PFSK-1 (cell line): ENCODE results near the gene LGALS1.

Source experiments
- FOXP2 ChIP-seq: optimal IDR thresholded peaks from 2 replicates; pipeline ENCODE3; 2011; ENCODE audit warnings: borderline replicate concordance, control low read depth, inconsistent platforms; ENCODE audit not compliant: insufficient read depth; ENCODE audit errors: extremely low read length, extremely low read depth
- POLR2AphosphoS5 ChIP-seq: IDR thresholded peaks from 2 replicates; pipeline ENCODE4 v1.6.1; 2012; ENCODE audit warnings: low read depth, mild to moderate bottlenecking, control low read depth, low read length, moderate library complexity
- SIN3A ChIP-seq: IDR thresholded peaks from 2 replicates; pipeline ENCODE4 v1.6.1; 2012; ENCODE audit warnings: mild to moderate bottlenecking, low read length, moderate library complexity, borderline replicate concordance; ENCODE audit not compliant: insufficient read depth
- TAF1 ChIP-seq: IDR thresholded peaks from 2 replicates; pipeline ENCODE4 v1.6.1; 2012; ENCODE audit warnings: low read length, control low read depth, borderline replicate concordance; ENCODE audit not compliant: insufficient read depth
- TF ChIP-seq, protein P1 (sequence below), 2 experiments: IDR thresholded peaks; 2 replicates each; pipeline versions ENCODE4 v1.6.1 to v1.8.0; 2011 to 2012; ENCODE audit warnings: low read depth in 2 of 2, low read length in 2 of 2, control low read depth in 1 of 2, inconsistent platforms in 1 of 2, mild to moderate bottlenecking in 1 of 2, moderate library complexity in 1 of 2; ENCODE audit not compliant: insufficient read depth in 1 of 2

Gene LGALS1

DNA sequence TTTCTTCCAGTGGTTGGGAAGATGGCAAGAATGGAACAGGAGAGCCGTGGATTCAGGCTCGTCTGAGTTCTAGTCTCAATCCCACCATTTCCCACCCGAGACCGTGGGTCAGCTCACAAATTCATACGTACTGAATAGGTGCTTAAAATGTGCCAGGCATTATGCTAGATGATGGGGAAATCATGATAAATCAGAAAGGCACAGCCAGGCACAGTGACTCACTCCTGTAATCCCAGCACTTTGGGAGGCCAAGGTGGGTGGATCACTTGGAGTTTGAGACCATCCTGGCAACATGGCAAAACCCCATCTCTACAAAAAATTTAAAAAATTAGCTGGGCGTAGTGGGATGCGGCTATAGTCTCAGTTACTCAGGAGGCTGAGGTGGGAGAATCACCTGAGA lies 28.5 kb downstream of the LGALS1 start:
- TF ChIP-seq POLR2AphosphoS5 (no peak), SIN3A (no peak), TAF1 (no peak), FOXP2 (no peak)
- TF ChIP-seq, protein P1, sequence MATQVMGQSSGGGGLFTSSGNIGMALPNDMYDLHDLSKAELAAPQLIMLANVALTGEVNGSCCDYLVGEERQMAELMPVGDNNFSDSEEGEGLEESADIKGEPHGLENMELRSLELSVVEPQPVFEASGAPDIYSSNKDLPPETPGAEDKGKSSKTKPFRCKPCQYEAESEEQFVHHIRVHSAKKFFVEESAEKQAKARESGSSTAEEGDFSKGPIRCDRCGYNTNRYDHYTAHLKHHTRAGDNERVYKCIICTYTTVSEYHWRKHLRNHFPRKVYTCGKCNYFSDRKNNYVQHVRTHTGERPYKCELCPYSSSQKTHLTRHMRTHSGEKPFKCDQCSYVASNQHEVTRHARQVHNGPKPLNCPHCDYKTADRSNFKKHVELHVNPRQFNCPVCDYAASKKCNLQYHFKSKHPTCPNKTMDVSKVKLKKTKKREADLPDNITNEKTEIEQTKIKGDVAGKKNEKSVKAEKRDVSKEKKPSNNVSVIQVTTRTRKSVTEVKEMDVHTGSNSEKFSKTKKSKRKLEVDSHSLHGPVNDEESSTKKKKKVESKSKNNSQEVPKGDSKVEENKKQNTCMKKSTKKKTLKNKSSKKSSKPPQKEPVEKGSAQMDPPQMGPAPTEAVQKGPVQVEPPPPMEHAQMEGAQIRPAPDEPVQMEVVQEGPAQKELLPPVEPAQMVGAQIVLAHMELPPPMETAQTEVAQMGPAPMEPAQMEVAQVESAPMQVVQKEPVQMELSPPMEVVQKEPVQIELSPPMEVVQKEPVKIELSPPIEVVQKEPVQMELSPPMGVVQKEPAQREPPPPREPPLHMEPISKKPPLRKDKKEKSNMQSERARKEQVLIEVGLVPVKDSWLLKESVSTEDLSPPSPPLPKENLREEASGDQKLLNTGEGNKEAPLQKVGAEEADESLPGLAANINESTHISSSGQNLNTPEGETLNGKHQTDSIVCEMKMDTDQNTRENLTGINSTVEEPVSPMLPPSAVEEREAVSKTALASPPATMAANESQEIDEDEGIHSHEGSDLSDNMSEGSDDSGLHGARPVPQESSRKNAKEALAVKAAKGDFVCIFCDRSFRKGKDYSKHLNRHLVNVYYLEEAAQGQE (IDR thresholded peaks at IDR 0.05; ENCODE audit: insufficient read depth in 1 of 2, low read depth in 2 of 2, low read length in 2 of 2): no peak

DNA sequence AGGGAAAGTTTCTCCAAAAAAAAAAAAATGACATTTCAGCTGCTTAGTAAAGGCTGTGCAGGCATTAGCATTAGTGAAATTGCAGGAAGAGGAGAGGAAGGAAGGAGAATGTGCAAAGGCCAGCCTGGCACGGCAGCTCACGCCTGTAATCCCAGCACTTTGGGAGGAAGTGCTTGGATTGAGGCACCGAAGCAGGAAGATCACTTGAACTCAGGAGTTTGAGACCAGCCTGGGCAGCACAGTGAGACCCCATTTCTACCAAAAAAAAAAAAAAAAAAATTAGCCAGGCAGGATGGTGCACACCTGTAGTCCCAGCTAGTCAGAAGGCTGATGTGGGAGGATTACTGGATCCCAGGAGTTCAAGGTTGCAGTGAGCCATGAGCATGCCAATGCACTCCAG lies 29.2 kb downstream of the LGALS1 start:
- TF ChIP-seq SIN3A: no peak

DNA sequence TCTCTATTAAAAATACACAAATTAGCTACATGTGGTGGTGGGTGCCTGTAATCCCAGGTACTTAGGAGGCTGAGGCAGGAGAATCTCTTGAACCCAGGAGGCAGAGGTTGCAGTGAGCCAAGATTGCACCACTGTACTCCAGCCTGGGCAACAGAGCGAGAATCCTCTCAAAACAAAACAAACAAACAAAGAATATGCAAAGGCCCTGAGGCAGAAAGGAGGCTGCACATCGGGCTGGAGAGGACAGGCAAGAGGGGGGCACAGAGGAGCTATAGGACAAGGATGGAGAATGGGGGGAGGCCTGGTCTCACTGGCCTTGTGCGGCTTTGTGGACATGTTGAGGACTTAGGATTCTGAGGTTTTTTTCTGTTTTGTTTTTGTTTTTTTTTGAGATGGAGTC lies 29.8 kb downstream of the LGALS1 start:
- TF ChIP-seq POLR2AphosphoS5 (no peak), SIN3A (no peak), FOXP2 (no peak), TAF1 (no peak)
- TF ChIP-seq, protein P1 (IDR thresholded peaks at IDR 0.05; ENCODE audit: insufficient read depth in 1 of 2, low read depth in 2 of 2, low read length in 2 of 2): no peak

DNA sequence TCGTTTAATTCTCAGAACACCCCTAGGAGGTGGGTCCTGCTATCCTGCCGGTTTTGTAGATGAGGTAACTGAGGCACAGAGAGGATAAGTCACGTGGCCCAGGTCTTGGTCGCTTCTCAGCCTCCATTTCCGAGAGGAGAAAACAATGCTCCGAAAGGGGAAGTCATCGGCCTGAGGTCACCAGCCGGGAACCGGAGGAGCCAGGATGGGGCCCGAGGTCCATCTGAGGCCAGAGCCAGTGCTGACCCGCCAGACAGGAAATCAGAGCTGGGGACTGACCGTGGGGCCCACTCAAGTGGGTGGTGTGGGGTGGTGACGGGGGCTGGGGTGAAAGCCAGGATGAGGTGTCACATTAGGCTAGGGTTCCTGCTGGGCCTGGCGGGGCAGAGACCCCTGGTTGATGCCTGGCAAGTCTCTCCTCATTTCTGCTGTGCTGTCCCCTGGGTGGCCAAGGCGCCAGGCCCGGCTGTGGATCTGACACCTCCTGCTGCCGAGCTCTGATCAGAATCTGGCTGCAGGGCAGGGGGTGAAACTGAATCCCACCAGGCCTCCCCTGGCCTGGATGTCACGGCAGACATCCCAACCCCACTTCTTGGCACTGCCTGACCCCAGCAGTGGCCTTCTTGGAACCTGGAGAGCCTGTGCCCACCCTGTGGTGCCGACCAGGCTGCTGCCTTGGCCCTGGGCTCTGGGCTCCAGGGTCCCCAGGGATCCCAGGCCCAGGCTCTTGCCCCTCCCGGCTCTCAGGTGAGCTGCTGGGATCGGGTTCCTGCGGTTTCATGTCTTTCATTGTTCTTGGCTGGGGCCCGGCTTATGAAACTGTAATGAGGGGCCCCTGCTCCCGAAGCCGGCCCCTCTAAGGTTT lies 33.4 kb downstream of the LGALS1 start:
- TF ChIP-seq FOXP2 (no peak), SIN3A (no peak), TAF1 (no peak), POLR2AphosphoS5 (no peak)
- TF ChIP-seq, protein P1 (IDR thresholded peaks at IDR 0.05; ENCODE audit: insufficient read depth in 1 of 2, low read depth in 2 of 2, low read length in 2 of 2): no peak

DNA sequence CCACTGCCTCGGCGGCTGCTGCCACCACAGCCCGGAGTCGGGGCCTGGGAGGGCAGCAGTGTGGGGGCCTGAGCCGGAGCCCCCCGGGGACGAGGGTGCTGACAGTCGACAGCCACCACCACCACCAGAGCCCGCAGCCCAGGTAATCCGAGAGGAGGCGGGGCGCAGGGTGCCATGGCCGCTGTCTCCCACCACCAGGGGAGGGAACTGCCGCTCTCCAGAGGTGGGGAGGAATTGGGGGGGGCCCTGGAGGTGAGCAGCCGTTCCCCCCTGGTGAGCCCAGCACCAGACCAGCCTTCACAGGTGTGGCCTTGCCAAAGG lies 34.0 kb downstream of the LGALS1 start:
- TF ChIP-seq TAF1: no peak
- TF ChIP-seq SIN3A: no peak
- no peak for TF ChIP-seq POLR2AphosphoS5
- TF ChIP-seq, protein P1 (IDR thresholded peaks at IDR 0.05; ENCODE audit: insufficient read depth in 1 of 2, low read depth in 2 of 2, low read length in 2 of 2): no peak
- TF ChIP-seq FOXP2: no peak
